ENCODE measurements around the gene MKRN3. TPM values are rescaled to one million over a fixed set of nuclear protein-coding genes. Genes with fewer than 3 reads are reported as not detected.

MKRN3 gene
- total and polyA plus RNA-seq, 7 experiments from 2014 or later = 0.37 to 11.5 (median 1.8) TPM

DNA sequence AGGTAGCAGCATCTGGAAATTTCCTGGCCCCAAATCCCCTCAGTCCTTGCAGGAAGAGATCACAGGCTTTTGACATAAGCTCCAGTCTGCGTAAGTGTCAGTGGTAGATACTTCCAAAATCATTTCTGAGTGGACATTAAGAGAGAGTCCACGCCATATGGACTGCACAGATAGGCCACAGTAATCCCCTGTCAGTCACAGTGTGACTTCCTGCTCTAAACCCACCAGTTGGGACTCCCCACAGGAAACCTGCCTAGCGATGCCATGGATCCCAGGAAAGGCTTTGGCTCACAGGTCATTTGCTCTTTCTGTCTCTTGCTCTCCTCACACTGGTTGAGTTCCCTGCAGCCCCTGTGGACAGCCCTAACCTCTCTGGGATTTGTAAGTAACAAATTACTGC is 28.8 kb upstream of the MKRN3 start:
- Histone ChIP-seq H3K27ac (ENCODE audit: low read depth, low read length) (no peak overlapping the region), H3K4me3 (ENCODE audit: low read length) (no peak overlapping the region), H3K9me3 (ENCODE audit: control insufficient read depth in 2 of 3, low read length in 3 of 3) (no peaks in the 10 kb centered on the region), H3K4me1 (ENCODE audit: control insufficient read depth in 2 of 2, insufficient read depth in 2 of 2, low read length in 2 of 2) (no peaks in the 10 kb centered on the region), H3K36me3 (ENCODE audit: control insufficient read depth in 2 of 3, insufficient read depth in 3 of 3, low read length in 3 of 3) (no peaks in the 10 kb centered on the region), H3K27me3 (ENCODE audit: control insufficient read depth in 2 of 2, insufficient read depth in 2 of 2, low read length in 2 of 2) (no peaks in the 10 kb centered on the region)
- DNase-seq (no peak), ATAC-seq (no peak)
- intact Hi-C loops (cut with micrococcal nuclease) = no loop called here
- Mint-ChIP-seq H3K4me3 (no peak overlapping the region), H3K4me1 (peaks cover 0 to 5% (median 0%) of the 10 kb centered on the region in 7 donors), H3K36me3 (no peaks in the 10 kb centered on the region), H3K27me3 (peaks cover 0 to 12% (median 0%) of the 10 kb centered on the region in 5 donors), H3K9me3 (peaks cover 0 to 13% (median 6%) of the 10 kb centered on the region in 11 donors), H3K27ac (no peak overlapping the region)
- ChIA-PET CTCF (no interaction called here), POLR2A (no interaction called here)

DNA sequence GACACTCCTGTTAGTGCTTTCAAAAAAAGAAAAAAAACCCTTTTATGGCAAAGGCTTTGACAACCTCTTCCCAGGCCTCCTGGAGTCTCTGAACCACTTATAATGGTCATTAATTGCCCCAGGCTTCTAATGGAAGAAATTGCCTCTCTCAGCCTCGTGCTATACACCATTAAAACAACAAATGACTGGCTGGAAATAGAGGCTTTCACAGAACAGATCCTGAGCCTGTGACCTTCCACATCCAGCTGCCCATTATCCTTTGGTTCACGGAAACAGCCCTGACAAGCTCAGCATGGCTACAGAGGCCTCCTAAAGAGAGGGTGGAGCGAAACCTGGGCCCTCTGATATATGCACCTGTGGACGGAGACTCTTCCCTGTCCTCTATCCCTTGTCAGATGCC is 26.8 kb upstream of the MKRN3 start:
- H3K4me1 Mint-ChIP-seq = peaks cover 0 to 5% (median 0%) of the 10 kb centered on the region in 7 donors
- no peak for ATAC-seq
- ChIA-PET CTCF (no interaction called here), POLR2A (no interaction called here)
- Histone ChIP-seq H3K36me3 (ENCODE audit: control insufficient read depth in 2 of 3, insufficient read depth in 3 of 3, low read length in 3 of 3) (no peaks in the 10 kb centered on the region), H3K27ac (ENCODE audit: low read depth, low read length) (no peak overlapping the region), H3K4me3 (ENCODE audit: low read length) (no peak overlapping the region), H3K4me1 (ENCODE audit: control insufficient read depth in 2 of 2, insufficient read depth in 2 of 2, low read length in 2 of 2) (no peaks in the 10 kb centered on the region), H3K27me3 (ENCODE audit: control insufficient read depth in 2 of 2, insufficient read depth in 2 of 2, low read length in 2 of 2) (no peaks in the 10 kb centered on the region), H3K9me3 (ENCODE audit: control insufficient read depth in 2 of 3, low read length in 3 of 3) (no peaks in the 10 kb centered on the region)
- no peak for DNase-seq
- no peaks in the 10 kb centered on the region for H3K36me3 Mint-ChIP-seq
- intact Hi-C loops (cut with micrococcal nuclease) = no loop called here
- peaks cover 0 to 13% (median 6%) of the 10 kb centered on the region in 11 donors for H3K9me3 Mint-ChIP-seq
- H3K4me3 Mint-ChIP-seq = no peak overlapping the region
- no peak overlapping the region for H3K27ac Mint-ChIP-seq
- peaks cover 0 to 12% (median 0%) of the 10 kb centered on the region in 5 donors for H3K27me3 Mint-ChIP-seq

DNA sequence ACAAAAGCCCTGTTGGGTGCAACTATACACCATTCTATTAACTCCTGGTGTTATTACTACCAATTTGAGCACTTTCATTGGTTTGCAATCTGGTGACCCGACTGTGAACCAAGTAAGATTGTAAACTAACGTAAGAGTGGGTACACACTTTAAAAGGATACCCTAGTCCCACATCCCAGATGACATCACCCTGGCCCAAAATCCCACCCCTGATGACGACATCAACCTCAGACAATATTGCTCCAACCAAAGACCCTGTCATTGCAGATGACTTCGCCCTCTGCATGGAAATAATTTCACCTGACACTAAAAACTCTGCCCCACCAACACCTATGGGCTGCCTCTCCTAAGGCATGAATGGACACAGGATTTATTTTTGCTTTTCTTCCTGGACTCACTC is 25.6 kb upstream of the MKRN3 start:
- Histone ChIP-seq H3K9me3 (ENCODE audit: control insufficient read depth in 2 of 3, low read length in 3 of 3) (no peaks in the 10 kb centered on the region), H3K27ac (ENCODE audit: low read depth, low read length) (no peak overlapping the region), H3K4me1 (ENCODE audit: control insufficient read depth in 2 of 2, insufficient read depth in 2 of 2, low read length in 2 of 2) (no peaks in the 10 kb centered on the region), H3K27me3 (ENCODE audit: control insufficient read depth in 2 of 2, insufficient read depth in 2 of 2, low read length in 2 of 2) (no peaks in the 10 kb centered on the region), H3K4me3 (ENCODE audit: low read length) (no peak overlapping the region), H3K36me3 (ENCODE audit: control insufficient read depth in 2 of 3, insufficient read depth in 3 of 3, low read length in 3 of 3) (no peaks in the 10 kb centered on the region)
- CTCF ChIA-PET = no interaction called here
- intact Hi-C loops (cut with micrococcal nuclease) = no loop called here
- Mint-ChIP-seq H3K4me3 (no peak overlapping the region), H3K4me1 (peaks cover 0 to 5% (median 0%) of the 10 kb centered on the region in 7 donors), H3K27me3 (peaks cover 0 to 12% (median 0%) of the 10 kb centered on the region in 5 donors), H3K9me3 (peaks cover 0 to 13% (median 3%) of the 10 kb centered on the region in 11 donors), H3K27ac (no peak overlapping the region), H3K36me3 (no peaks in the 10 kb centered on the region)
- DNase-seq = no peak
- no peak for ATAC-seq
- POLR2A ChIA-PET = no interaction called here

DNA sequence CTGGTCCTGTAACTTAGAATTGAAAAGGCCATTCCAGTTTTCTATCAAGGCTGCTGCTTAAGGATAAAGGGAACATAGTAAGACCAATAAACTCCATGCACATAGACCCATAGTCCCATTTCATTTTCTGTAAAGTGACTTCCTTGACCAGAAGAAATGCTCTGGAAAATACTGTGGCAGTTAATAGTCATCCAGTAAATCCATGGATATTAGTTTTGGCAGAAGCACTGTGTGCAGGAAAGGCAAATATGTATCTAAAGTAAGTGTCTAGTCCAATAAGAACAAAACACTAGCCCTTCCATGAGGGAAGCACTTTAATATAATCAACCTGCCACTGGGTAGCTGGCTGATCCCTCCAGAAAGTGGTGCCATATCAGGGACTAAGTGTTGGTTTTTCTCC is 19.3 kb upstream of the MKRN3 start:
- intact Hi-C loops (cut with micrococcal nuclease) = no loop called here
- H3K4me1 ChIP-seq (ENCODE audit: control insufficient read depth in 2 of 2, insufficient read depth in 2 of 2, low read length in 2 of 2) = no peaks in the 10 kb centered on the region
- ChIA-PET CTCF (no interaction called here), POLR2A (no interaction called here)
- ATAC-seq (no peak), DNase-seq (no peak)
- no peak overlapping the region for H3K27ac ChIP-seq (ENCODE audit: low read depth, low read length)
- no peaks in the 10 kb centered on the region for H3K9me3 ChIP-seq (ENCODE audit: control insufficient read depth in 2 of 3, low read length in 3 of 3)
- H3K27ac Mint-ChIP-seq = no peak overlapping the region
- H3K4me3 Mint-ChIP-seq = no peak overlapping the region
- peaks cover 0 to 10% (median 0%) of the 10 kb centered on the region in 11 donors for H3K9me3 Mint-ChIP-seq
- H3K36me3 Mint-ChIP-seq = peaks cover 0 to 3% (median 0%) of the 10 kb centered on the region in 5 donors
- H3K27me3 ChIP-seq (ENCODE audit: control insufficient read depth in 2 of 2, insufficient read depth in 2 of 2, low read length in 2 of 2) = no peaks in the 10 kb centered on the region
- peaks cover 0 to 5% (median 0%) of the 10 kb centered on the region in 5 donors for H3K27me3 Mint-ChIP-seq
- no peaks in the 10 kb centered on the region for H3K4me1 Mint-ChIP-seq
- no peak overlapping the region for H3K4me3 ChIP-seq (ENCODE audit: low read length)
- no peaks in the 10 kb centered on the region for H3K36me3 ChIP-seq (ENCODE audit: control insufficient read depth in 2 of 3, insufficient read depth in 3 of 3, low read length in 3 of 3)

DNA sequence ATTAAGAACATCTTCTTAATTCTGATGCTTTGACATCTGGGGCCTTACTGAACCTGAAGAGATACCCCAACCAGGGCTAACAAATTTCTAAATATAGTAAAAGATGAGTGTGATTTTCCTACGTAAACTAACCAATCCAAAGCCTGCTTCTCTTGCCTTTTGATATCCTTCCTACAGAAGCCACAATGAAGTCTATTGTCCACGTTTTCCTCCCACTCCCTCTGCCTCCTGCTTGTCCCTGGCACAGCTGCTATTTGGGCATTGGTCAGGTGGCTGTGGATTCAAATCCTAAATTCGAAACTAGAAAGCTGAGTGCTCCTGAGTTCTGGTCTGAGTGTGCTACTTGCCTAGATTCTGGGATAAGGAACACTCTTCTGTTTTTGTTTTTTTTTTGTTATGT is 17.4 kb upstream of the MKRN3 start:
- intact Hi-C loops (cut with micrococcal nuclease) = no loop called here
- no peak overlapping the region for H3K27ac ChIP-seq (ENCODE audit: low read depth, low read length)
- DNase-seq (no peak), ATAC-seq (no peak)
- H3K4me1 ChIP-seq (ENCODE audit: control insufficient read depth in 2 of 2, insufficient read depth in 2 of 2, low read length in 2 of 2) = no peaks in the 10 kb centered on the region
- Mint-ChIP-seq H3K9me3 (peaks cover 0 to 10% (median 0%) of the 10 kb centered on the region in 11 donors), H3K36me3 (peaks cover 0 to 3% (median 0%) of the 10 kb centered on the region in 5 donors), H3K4me3 (no peak overlapping the region), H3K4me1 (no peaks in the 10 kb centered on the region), H3K27ac (no peak overlapping the region), H3K27me3 (peaks cover 0 to 8% (median 0%) of the 10 kb centered on the region in 5 donors)
- H3K36me3 ChIP-seq (ENCODE audit: control insufficient read depth in 2 of 3, insufficient read depth in 3 of 3, low read length in 3 of 3) = no peaks in the 10 kb centered on the region
- H3K4me3 ChIP-seq (ENCODE audit: low read length) = no peak overlapping the region
- ChIA-PET CTCF (no interaction called here), POLR2A (no interaction called here)
- H3K9me3 ChIP-seq (ENCODE audit: control insufficient read depth in 2 of 3, low read length in 3 of 3) = no peaks in the 10 kb centered on the region
- no peaks in the 10 kb centered on the region for H3K27me3 ChIP-seq (ENCODE audit: control insufficient read depth in 2 of 2, insufficient read depth in 2 of 2, low read length in 2 of 2)

DNA sequence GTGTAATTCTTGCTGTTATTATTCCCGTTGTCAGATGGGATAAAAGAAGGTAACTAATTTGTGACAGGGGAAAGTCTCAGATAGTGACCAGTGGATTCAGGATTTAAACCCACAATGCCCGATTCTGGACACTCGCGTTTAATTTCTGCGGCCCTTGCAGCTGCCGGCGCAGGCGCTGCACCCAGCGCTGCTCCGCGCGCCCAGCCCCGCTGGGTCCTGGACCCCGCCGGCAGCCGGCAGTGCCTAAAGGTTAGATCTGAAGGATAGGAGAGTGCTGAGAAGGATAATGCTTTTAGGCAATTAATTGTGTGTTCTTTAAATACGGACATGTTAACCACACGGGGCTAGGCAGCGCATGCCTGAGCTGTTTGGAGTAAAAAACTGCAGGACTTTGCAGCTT is 3.6 kb upstream of the MKRN3 start:
- Mint-ChIP-seq H3K9me3 (peaks cover 0 to 9% (median 4%) of the 10 kb centered on the region in 11 donors), H3K27me3 (peaks cover 0 to 13% (median 8%) of the 10 kb centered on the region in 5 donors), H3K27ac (no peak overlapping the region), H3K4me1 (peaks cover 0 to 3% (median 0%) of the 10 kb centered on the region in 7 donors), H3K36me3 (peaks cover 0 to 6% (median 0%) of the 10 kb centered on the region in 5 donors), H3K4me3 (no peak overlapping the region)
- Histone ChIP-seq H3K27me3 (ENCODE audit: control insufficient read depth in 2 of 2, insufficient read depth in 2 of 2, low read length in 2 of 2) (no peaks in the 10 kb centered on the region), H3K4me1 (ENCODE audit: control insufficient read depth in 2 of 2, insufficient read depth in 2 of 2, low read length in 2 of 2) (no peaks in the 10 kb centered on the region), H3K36me3 (ENCODE audit: control insufficient read depth in 2 of 3, insufficient read depth in 3 of 3, low read length in 3 of 3) (no peaks in the 10 kb centered on the region), H3K9me3 (ENCODE audit: control insufficient read depth in 2 of 3, low read length in 3 of 3) (peaks cover 0 to 4% (median 0%) of the 10 kb centered on the region in 3 experiments), H3K4me3 (ENCODE audit: low read length) (no peak overlapping the region), H3K27ac (ENCODE audit: low read depth, low read length) (no peak overlapping the region)
- no peak for ATAC-seq
- no peak for DNase-seq
- intact Hi-C loops (cut with micrococcal nuclease) = no loop called here
- POLR2A ChIA-PET = no interaction called here
- CTCF ChIA-PET = no interaction called here

DNA sequence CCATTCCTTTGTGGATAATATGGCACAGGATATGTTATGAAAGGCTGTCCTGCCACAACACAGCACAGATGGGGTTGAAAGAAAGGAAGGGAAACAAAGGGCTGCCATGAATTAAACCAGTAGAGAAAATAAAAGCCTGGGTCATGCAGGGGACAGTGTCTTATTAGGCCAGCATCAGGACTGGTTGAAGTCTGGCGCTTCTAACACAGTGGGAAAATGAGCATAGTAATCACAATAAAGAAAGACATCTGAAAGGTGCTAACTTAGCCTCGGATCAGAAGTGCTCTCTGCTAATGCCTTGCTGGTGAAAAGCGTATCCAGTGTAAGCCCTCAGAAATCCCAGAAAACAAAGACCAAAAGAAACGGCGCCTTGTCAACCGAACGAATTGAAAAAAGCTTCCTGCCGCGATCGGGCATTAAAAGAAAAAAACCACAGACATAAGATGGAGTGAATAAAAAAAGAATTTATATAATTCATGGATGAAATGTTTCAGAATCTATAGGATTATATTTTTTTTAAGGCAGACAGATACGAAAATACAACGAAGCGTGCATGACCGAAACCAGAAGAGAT is 566 bp upstream of the MKRN3 start:
- ChIA-PET CTCF (no interaction called here), POLR2A (no interaction called here)
- H3K27ac ChIP-seq (ENCODE audit: low read depth, low read length) = no peak overlapping the region
- Mint-ChIP-seq H3K4me3 (peak overlapping the region in 7 of 10 donors; percentile 68 to 86 (median 73)), H3K27ac (peak overlapping the region in 4 of 9 donors; percentile 77 to 93 (median 85)), H3K27me3 (peaks cover 0 to 13% (median 8%) of the 10 kb centered on the region in 5 donors), H3K36me3 (peaks cover 0 to 6% (median 0%) of the 10 kb centered on the region in 5 donors), H3K4me1 (peaks cover 0 to 12% (median 0%) of the 10 kb centered on the region in 7 donors), H3K9me3 (peaks cover 0 to 9% (median 6%) of the 10 kb centered on the region in 11 donors)
- no peak for DNase-seq
- H3K27me3 ChIP-seq (ENCODE audit: control insufficient read depth in 2 of 2, insufficient read depth in 2 of 2, low read length in 2 of 2) = no peaks in the 10 kb centered on the region
- H3K4me1 ChIP-seq (ENCODE audit: control insufficient read depth in 2 of 2, insufficient read depth in 2 of 2, low read length in 2 of 2) = no peaks in the 10 kb centered on the region
- intact Hi-C loops (cut with micrococcal nuclease) = loop anchor here in 1 of 2 donors (2.0 to 5.0 kb wide), 3 partner anchors 528 to 1874 kb away; partner anchors contain the start of genes TUBGCP5 and UBE3A
- H3K36me3 ChIP-seq (ENCODE audit: control insufficient read depth in 2 of 3, insufficient read depth in 3 of 3, low read length in 3 of 3) = no peaks in the 10 kb centered on the region
- peak overlapping the region; percentile 39 for H3K4me3 ChIP-seq (ENCODE audit: low read length)
- ATAC-seq = no peak
- peaks cover 0 to 4% (median 0%) of the 10 kb centered on the region in 3 experiments for H3K9me3 ChIP-seq (ENCODE audit: control insufficient read depth in 2 of 3, low read length in 3 of 3)
